H1 (cell line): ENCODE data around the gene FHIT. TPM values are rescaled to one million over a fixed set of nuclear protein-coding genes. Genes with fewer than 3 reads are reported as not detected.

Experiments
- BCL11A ChIP-seq, 2 experiments: IDR thresholded peaks; one replicate each; pipeline ENCODE4 v1.6.1; 2011; ENCODE audit warnings: low read depth in 2 of 2, low read length in 2 of 2, mild to moderate bottlenecking in 2 of 2
- CHD7 ChIP-seq: fragments of 300-600 bp; sonication (generic); IDR thresholded peaks from 2 replicates; pipeline ENCODE4 v1.7.1; 2012; ENCODE audit warnings: low read length, moderate library complexity, mild to moderate bottlenecking, inconsistent platforms; ENCODE audit not compliant: insufficient replicate concordance
- E2F6 ChIP-seq: IDR thresholded peaks from 2 replicates; pipeline ENCODE4 v1.6.1; 2012; ENCODE audit warnings: inconsistent platforms
- HDAC6 ChIP-seq: IDR thresholded peaks from one replicate; pipeline ENCODE4 v1.7.1; 2012; ENCODE audit warnings: low read depth, mild to moderate bottlenecking, inconsistent platforms, low read length, moderate library complexity
- JUND ChIP-seq: IDR thresholded peaks from 2 replicates; pipeline ENCODE4 v1.6.1; 2011; ENCODE audit warnings: mild to moderate bottlenecking, improper control_type of control experiment, low read length
- TAF1 ChIP-seq: IDR thresholded peaks from 2 replicates; pipeline ENCODE4 v1.6.1; 2011; ENCODE audit warnings: mild to moderate bottlenecking, low read depth, low read length
- TEAD4 ChIP-seq: IDR thresholded peaks from 2 replicates; pipeline ENCODE4 v1.6.1; 2012; ENCODE audit warnings: low read depth, low read length, inconsistent platforms, mixed read lengths
- ZNF274 ChIP-seq: IDR thresholded peaks from 2 replicates; pipeline ENCODE4 v1.7.0; 2012; ENCODE audit warnings: low read length, borderline replicate concordance; ENCODE audit errors: extremely low read depth
- polyA plus RNA-seq, 7 experiments: library from polyadenylated mRNA; depleted of rRNA in 3 of 7; stranded (reverse) in 5 of 7; unstranded in 2 of 7; fragments of >200 nt in 5 of 7; fragments of 200-250 nt in 2 of 7; gene quantifications; 1 replicate in 5 of 7; 2 replicates in 1 of 7; 4 replicates in 1 of 7; pipeline versions ENCODE4 v1.2.1 to v1.2.3, GENCODE V29; 2011 to 2013; ENCODE audit warnings: missing spikeins in 2 of 7, mixed read lengths in 2 of 7
- total RNA-seq: library from RNA; stranded (reverse); fragmentation: NEBNext Ultra II Directional; extraction: Animal tissue kit (Norgen Biotek cat#: 25700); gene quantifications from 2 replicates; pipeline ENCODE4 v1.2.1, GENCODE V29; 2021

Gene FHIT
- total and polyA plus RNA-seq, 2 of the 8 experiments (the other 6 are each of a cell fraction or from before 2014, with no cell fraction given), result 1.2 to 3.2 TPM

GRCh38 chr3:61110576-61110975 lies 140.7 kb downstream of the FHIT start (continued):
- TF ChIP-seq CHD7, result no peak
- TF ChIP-seq JUND, result no peak
- TF ChIP-seq HDAC6, result no peak
- no peak for TF ChIP-seq TEAD4
- TF ChIP-seq ZNF274, result no peak
- TF ChIP-seq TAF1, result no peak
- TF ChIP-seq BCL11A (IDR thresholded peaks at IDR 0.05; ENCODE audit: low read depth in 2 of 2, low read length in 2 of 2), result no peak
- TF ChIP-seq E2F6, result no peak
- TF ChIP-seq, all 59 proteins: peak for 0
